Measurements from ENCODE around the gene DIO3.

DNA sequence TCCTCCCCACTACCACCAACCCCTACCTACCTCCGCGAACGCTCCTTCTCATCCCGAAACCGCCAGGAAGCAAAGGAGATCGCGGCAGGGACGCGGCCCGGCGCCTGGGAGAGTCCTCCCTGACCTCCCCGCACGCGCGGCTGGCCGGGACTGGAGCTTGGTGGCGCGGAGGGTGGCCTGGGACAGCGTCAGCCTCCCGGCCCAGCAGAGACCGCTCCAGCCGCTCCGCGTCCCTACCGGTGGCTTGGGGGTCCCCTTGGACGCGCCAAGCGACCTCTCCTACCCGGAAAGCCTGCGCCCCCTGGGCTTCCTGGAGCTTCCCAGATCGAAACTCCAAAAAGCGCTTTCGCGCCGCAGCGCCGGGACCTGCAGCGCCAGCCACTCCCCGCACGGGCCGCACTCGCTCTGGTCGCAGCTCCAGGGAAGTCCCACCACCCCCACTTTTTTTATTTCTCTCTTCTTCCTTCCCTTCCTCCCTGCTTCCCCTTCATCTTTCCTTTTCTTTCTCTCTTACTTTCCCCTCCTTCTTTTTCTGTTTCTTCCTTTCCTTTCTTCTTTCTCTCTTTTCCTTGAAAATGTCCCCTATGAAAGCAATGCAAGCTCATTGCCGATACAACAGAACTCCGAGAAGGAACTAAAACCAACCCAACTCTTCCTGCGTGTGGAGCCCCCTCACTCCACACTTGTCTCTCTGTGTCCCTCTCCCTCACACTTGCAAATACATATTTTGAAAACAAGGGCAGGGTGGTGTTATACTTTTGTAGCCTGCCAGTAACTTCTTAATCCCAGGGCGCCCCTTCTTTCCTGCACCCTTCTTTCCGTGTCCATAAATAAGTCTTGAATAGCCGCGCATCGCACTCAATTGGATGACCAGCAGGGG lies 3.8 kb downstream of the DIO3 start:
- TF ChIP-seq CTCF (IDR thresholded peaks at IDR 0.05; ENCODE audit: low read depth, low read length, poor library complexity, severe bottlenecking) (no peak), EZH2phosphoT487 (IDR thresholded peaks at IDR 0.05; ENCODE audit: borderline replicate concordance, low read length) (no peak)
